ENCODE results near the gene OR6Q1.

OR6Q1 gene

GRCh38 chr11:58058276-58059006 lies 27.7 kb downstream of the OR6Q1 start:
- no peak for DNase-seq (ENCODE audit: low read depth in 2 of 2)

GRCh38 chr11:58059007-58059350 lies 28.2 kb downstream of the OR6Q1 start:
- DNase-seq (ENCODE audit: low read depth in 2 of 2), result no peak

- no peak for DNase-seq (ENCODE audit: low read depth in 2 of 2)
Observed at GRCh38 chr11:58060535-58060934, 29.8 kb downstream of the OR6Q1 start.

GRCh38 chr11:58060939-58061672 lies 30.4 kb downstream of the OR6Q1 start:
- no peak for DNase-seq (ENCODE audit: low read depth in 2 of 2)

GRCh38 chr11:58061813-58062212 lies 31.1 kb downstream of the OR6Q1 start:
- DNase-seq (ENCODE audit: low read depth in 2 of 2), result no peak

- DNase-seq (ENCODE audit: low read depth in 2 of 2), result no peak
Observed at GRCh38 chr11:58067685-58068084, 36.9 kb downstream of the OR6Q1 start.

- no peak for DNase-seq (ENCODE audit: low read depth in 2 of 2)
Observed at GRCh38 chr11:58068655-58069054, 37.9 kb downstream of the OR6Q1 start.

GRCh38 chr11:58070585-58070984 lies 39.8 kb downstream of the OR6Q1 start:
- DNase-seq (ENCODE audit: low read depth in 2 of 2), result no peak

- no peak for DNase-seq (ENCODE audit: low read depth in 2 of 2)
Observed at GRCh38 chr11:58075781-58076180, 45.0 kb downstream of the OR6Q1 start.

All from stimulated activated CD8-positive, alpha-beta memory T cell treated with anti-CD3 and anti-CD28 coated beads, Interleukin-2, amount 100 ng/mL, for 1 hour (primary cell).